IPS-NIHi11 (cell line): Measurements from ENCODE around the gene F12.
"Not testable (repeated sequence)": the region's sequence is repeated elsewhere in the genome, so short reads cannot be mapped to it uniquely, and the experiment has no call there.

Experiments used
- DNase-seq: peaks from one replicate; pipeline ENCODE4 v3.0.0; 2012; ENCODE audit warnings: mixed read lengths, low spot score

The F12 gene

GRCh38 chr5:177368869-177369644 is 40.3 kb downstream of the F12 start:
- no peak for DNase-seq

DNA sequence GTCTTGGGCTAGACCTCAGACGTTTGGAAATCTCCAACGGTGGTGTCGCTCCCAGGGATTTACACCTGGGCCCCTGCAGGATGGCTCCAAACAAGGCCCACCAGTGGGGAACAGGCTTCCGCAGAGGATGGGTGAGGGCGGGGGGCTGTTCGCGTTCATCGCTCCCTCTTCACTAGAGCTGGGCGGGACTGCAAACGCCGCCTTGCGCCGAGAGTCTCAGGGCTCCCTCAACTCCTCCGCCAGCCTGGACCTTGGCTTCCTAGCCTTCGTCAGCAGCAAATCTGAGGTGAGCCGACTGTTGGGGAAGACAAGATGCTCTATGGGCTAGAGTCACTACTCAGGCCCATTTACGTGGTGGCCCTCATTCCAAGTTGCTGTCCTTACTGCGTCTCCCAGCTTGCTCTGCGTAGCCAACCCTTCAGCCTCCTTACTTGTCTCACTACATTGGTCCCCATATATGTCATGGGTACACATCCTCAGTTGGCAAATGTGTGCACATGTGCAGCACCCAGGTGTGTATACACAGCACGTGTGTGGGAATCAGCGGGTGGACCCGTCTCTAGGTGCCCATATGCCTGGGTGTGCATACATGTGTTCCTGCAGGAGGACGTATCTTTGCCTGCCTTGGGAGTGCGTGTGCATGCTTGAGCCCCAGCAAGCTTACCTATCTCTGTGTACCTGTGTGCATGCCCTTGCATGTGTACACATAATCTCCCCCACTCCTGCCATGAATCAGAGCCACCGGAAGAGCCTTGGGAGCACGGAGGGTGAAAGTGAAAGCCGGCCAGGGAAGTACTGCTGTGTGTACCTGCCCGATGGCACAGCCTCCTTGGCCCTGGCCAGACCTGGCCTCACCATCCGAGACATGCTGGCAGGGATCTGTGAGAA is 41.1 kb downstream of the F12 start:
- no peak for DNase-seq

- no peak for DNase-seq
Measured at GRCh38 chr5:177367323-177367848, 42.0 kb downstream of the F12 start.

DNA sequence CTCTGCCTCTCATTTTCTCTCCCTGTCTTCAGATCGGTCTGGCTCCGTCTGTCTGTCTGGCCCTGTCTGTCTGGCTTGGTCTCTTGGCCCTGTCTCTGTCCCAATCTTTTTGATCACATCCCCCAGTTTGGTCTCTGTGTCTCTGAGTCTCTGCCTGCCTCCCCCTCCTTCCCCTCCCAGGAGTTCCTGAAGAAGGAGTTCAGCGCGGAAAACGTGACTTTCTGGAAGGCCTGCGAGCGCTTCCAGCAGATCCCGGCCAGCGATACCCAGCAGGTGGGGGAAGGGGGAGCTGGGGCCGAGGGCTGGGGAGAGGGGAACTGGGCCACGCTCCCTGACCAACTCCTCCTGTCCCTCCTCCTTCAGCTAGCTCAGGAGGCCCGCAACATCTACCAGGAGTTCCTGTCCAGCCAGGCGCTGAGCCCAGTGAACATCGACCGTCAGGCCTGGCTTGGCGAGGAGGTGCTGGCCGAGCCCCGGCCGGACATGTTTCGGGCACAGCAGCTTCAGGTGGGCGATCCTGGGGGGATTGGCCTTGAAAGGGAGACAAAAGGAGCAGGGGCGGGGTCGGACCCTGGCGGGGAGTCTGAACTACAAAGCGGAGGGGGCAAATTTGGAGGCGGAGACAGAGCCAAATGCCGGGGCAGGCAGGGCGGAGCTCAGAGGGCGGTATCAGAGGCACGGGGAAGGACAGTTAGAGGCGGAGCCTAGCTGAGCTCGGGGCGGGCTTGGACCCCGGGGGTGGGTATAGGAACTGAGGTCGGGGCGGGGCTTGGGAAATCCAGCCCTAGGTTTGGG is 42.6 kb downstream of the F12 start:
- peak; percentile 93 for DNase-seq

GRCh38 chr5:177365845-177366527 is 43.4 kb downstream of the F12 start:
- no peak for DNase-seq

- DNase-seq: no peak
Measured at GRCh38 chr5:177364159-177364962, 45.0 kb downstream of the F12 start.

- no peak for DNase-seq
Measured at GRCh38 chr5:177363565-177363964, 45.8 kb downstream of the F12 start.

DNA sequence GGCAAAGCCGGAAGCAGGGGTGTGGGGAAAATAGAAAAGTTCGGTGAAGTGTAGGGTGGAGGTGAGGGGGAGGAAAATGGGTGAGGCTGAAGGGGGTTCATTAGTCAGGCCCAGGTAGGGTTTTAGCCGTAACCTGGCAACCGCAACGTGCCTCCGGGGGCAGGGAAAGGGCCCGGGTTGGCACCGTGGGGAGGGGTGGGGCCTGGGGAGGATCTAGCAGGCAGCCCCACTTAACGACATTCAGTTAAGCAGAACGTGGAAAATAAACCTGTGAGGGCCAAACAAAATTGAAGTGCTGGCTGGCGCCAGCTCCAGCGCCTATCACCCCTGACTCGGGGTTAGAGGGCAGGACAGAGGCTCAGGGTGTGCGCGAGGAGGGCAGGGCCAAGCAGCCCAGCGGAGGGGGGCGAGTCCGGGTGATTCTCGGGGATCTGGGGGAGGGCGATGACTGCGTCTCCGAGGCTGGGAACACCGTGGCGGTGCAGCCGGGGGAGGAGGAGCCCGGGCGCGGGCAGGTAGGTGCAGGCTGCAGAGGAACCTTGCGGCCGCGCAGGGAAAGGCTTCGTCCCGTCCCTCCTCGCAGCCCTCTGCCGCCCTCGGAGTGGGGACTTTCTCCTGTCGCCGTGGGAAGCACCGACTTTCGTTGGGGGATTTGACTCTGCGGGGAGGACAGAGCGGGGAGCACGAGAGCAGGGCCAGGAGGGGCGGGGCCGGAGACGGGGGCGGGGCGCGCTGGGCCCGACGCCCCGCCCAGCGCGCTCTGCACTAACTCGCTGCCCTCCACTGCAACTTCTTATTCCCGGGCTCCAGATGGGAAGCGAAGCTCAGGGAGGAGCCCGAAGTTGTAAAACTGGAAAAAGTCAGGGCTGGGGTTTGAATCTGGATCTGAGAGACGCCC is 46.5 kb downstream of the F12 start:
- DNase-seq: peak; percentile 84

GRCh38 chr5:177362292-177362609 is 47.1 kb downstream of the F12 start:
- no peak for DNase-seq

DNA sequence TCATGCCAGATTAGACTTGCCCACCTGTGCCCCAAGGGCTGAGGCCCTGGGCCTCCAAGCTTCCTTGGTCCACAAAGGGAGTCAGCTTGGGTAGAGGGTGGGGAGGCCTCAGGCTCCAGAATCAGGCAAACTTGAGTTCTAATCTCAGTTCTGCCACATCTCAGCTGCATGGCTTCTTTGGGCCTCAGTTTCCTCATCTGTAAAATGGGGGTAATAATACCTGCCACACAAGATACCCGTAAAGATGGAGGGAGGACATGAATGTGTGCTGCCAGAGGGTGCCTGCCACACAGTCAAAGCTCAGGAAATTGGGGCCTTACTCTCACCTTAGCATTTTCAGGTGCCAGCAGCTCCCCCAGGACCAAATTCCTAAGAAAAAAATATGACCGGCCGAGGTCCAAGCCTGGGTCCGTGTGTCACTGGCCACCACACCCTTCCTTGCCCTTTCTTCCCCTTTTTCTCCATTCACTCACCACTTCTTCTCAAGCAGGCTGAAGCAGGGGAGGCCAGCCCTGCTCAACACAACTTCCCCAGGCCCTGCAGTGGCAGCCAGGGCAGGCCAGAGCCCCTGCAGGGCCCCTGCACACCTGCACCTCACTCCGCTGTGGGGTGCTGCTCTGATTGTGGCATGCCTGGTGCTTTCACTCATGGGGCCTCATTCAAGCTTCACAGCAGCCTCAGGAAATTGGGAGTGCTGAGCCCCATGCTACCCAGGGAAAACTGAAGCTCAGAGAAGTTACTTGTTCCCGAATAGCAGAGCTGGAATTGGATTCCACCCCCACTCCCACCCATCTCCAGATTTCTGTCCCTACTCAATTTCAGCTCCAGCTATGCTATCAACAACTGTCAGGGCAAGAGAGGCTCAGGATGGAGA is 47.7 kb downstream of the F12 start:
- no peak for DNase-seq

DNA sequence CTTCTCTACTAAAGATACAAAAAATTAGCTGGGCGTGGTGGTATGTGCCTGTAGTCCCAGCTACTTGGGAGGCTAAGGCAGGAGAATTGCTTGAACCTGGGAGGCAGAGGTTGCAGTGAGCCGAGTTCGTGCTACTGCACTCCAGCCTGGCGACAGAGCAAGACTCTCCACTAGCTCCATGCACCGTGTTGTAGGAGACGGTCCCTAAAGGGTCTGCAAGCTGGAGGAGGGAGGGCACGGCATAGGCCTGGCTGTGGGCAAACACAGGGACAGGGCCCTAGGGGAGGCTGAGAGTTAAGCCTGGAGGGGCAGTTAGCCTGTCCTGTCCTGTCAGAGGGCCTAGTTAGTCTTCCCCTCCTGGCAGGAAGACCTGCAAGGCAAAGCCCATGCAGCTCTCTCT is 48.6 kb downstream of the F12 start:
- DNase-seq: not testable (repeated sequence)

- no peak for DNase-seq
Measured at GRCh38 chr5:177359860-177360259, 49.5 kb downstream of the F12 start.

DNA sequence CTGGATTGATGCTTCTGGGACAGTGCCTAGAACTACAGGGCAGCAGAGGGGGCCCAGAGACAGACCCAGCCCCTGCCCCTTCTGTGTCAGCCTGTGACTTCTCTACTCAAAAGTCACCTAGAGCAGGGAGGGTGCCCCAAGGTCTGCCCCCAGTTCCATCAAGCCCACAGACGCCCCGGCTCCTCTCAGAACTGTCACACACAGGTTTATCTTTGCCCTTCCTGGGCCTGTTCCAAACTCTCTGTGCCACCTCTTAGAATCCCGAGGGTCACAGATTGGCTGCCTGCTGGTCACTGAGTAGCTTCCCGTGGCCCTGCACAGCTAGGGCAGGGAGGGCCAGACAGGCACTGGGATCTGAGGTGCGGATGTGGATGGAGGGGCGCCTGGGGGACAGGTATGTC is 49.9 kb downstream of the F12 start:
- DNase-seq: no peak

- no peak for DNase-seq
Measured at GRCh38 chr5:177358370-177358819, 51.0 kb downstream of the F12 start.

GRCh38 chr5:177357459-177358351 is 51.7 kb downstream of the F12 start, which contains the start of gene RGS14:
Gene RGS14 (plus strand): TSS chr5:177357924. CDS start chr5:177358025, 101 bp downstream.
- no peak for DNase-seq

DNA sequence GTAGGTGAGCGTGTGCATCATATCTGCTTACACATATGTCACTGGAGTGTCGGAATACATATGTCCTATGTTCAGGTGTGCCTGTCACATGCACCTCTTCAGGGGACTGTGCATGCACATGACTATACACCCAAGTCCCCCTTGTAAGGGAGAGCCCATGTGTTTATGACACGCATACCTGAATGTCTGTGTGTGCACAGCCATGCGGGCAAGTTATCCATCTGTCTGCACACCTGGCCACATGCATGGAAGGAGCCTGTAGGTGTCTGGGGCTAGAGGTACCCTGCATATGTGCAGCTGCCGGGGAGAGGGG is 52.3 kb downstream of the F12 start:
- no peak for DNase-seq

GRCh38 chr5:177356746-177357145 is 52.6 kb downstream of the F12 start:
- DNase-seq: no peak

DNA sequence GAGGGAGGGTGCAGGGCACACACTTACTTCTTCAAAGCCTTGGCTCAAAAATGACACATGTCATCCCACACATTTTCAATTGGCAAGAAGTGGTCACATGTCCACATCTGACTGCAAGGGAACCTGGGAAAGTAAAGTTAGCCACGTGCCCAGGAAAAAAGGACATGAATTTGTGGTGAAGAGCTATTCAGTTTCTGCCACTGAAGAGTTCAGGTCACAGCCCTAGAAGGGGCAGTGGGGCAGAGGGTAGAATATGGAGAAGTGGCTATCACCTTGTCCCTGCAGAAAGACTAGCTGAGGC is 53.5 kb downstream of the F12 start:
- DNase-seq: no peak
